Glomerular endothelial cell (primary cell): ENCODE results near the gene ACTN4. TPM values are rescaled to one million over a fixed set of nuclear protein-coding genes. Genes with fewer than 3 reads are reported as not detected.
"Not testable (repeated sequence)": the region's sequence is repeated elsewhere in the genome, so short reads cannot be mapped to it uniquely, and the experiment has no call there.

ENCODE experiments used
- DNase-seq: peaks from one replicate; pipeline ENCODE4 v3.0.0-alpha.2; 2011; ENCODE audit warnings: low read depth, low spot score; ENCODE audit errors: extremely low read depth
- total RNA-seq: library from RNA; depleted of rRNA; stranded (reverse); fragments of >200 nt; gene quantifications from 2 replicates; pipeline ENCODE4 v1.2.3, GENCODE V29; 2015

Gene ACTN4
- 697 and 882 TPM in 2 replicates for total RNA-seq

DNA sequence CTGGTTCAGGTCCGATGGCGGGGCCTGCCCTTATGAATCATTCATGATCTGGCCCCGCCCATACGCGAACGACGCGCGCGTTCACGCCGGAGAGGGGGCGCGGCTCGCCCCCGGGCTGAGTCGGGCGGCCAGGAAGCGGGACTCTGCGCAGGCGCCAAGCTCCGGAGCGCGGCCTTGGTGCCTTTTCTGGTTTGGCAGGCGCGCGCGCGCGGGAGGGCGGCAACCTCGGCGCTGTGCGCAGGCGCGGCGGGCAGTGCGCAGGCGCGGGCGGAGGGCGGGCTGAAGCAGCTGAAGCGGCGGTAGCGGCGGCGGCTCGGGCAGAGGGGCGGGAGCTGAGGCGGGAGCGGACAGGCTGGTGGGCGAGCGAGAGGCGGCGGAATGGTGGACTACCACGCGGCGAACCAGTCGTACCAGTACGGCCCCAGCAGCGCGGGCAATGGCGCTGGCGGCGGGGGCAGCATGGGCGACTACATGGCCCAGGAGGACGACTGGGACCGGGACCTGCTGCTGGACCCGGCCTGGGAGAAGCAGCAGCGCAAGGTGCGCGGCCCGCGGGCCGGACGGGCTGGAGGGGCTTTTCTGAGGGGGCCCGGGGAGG lies at the start of gene ACTN4:
Gene ACTN4, plus strand, starts transcription at position 282 of the 598 bp plus-strand sequence. Its CDS starts 97 bp downstream, at position 379.
- no peak for DNase-seq

DNA sequence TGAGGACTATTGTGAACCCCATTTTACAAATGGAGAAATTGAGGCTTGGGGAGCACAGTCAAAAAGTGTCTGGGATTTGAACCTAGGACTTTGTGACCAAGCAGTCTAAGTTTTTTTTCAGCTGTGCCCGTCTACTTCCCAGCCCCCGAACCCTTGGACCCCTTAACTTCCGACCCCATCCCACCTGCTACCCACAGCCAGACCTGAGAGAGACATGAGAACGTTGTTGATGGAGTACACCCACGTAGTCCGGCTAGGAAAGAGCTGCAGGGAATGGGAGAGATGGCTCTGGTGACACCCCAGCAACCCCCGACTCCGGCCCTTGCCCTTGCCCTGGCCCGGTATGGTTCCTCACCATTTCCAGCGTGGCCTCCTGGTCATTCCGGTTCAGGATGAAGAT lies 47.7 kb upstream of the ACTN4 start:
- DNase-seq: no peak

DNA sequence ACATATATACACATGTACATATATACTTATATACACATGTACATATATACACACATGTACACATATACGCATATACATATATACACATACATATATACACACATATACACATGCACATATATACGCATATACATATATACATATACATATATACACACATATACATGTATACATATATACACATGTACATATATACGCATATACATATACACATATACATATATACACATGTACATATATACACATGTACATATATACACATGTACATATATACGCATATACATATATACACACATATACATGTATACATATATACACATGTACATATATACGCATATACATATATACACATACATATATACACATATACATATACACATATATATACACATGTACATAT lies 44.6 kb upstream of the ACTN4 start:
- not testable (repeated sequence) for DNase-seq

DNA sequence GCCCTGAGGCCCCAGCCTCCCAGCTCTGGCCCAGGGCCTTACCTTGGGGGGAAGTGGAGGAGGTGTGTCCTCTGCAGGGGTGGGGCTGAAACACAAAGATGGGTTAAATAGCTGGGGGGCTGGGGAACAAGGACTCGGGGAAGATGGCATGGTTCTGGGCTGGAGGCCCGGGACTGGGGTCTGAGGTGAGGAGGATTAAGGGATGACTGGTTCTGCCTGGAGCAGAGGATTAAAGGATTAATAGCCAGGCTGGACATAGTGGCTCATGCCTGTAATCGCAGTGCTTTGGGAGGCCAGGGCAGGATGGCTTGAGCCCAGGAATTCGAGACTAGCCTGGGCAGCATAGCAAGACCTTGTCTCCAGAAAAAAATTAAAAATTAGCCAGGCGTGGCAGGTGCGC lies 41.3 kb upstream of the ACTN4 start:
- DNase-seq: no peak

DNA sequence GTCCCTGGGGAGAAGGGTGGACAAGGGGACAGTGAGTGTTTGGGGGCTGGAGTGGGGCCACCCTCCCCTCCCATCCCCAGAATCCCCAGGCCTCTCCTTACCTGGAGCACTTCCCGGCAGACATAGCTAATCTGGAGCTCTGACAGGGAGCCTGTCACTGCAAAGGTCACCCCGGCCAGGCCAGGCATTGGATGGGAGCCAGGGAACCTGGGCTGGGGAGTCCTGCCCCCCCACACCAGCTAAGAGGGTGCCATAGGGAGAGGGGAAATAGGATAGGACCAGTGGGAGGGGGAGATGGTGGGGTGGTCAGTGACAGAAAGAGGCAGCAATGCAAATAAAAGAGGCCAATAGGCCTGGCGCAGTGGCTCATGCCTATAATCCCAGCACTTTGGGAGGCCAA lies 33.2 kb upstream of the ACTN4 start:
- DNase-seq: no peak

- DNase-seq: no peak
These were observed 32.4 kb upstream of the ACTN4 start for GRCh38 chr19:38615007-38615581.

- no peak for DNase-seq
These were observed 31.2 kb upstream of the ACTN4 start for GRCh38 chr19:38616265-38616664.

DNA sequence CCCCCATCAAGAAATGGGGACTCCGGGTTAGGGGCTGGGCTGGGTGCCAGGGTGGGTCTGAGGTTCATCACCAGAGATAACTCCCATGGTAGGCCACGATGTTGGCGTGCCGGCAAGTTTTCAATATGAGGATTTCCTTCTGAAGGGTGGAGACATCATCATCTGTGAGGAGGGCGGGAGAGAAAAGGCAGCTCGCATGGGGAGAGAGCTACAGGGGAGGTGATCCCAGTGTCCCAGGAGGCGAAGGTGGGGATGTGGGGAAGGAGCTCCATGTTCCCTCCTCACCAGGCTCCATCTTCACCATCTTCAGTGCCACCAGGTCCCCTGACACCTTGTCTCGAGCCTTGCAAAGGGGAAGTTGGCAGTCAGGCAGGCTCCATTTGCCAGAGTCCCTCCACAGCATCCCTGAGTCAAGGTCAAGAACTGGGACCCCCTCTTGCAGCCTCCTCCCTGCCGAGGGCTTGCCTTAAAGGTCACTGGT lies 30.1 kb upstream of the ACTN4 start:
- no peak for DNase-seq

GRCh38 chr19:38617764-38618589 lies 29.5 kb upstream of the ACTN4 start, which contains the start of gene MAP4K1:
Gene MAP4K1 (minus strand): TSS chr19:38617953. CDS start chr19:38617895, 58 bp downstream.
- no peak for DNase-seq

DNA sequence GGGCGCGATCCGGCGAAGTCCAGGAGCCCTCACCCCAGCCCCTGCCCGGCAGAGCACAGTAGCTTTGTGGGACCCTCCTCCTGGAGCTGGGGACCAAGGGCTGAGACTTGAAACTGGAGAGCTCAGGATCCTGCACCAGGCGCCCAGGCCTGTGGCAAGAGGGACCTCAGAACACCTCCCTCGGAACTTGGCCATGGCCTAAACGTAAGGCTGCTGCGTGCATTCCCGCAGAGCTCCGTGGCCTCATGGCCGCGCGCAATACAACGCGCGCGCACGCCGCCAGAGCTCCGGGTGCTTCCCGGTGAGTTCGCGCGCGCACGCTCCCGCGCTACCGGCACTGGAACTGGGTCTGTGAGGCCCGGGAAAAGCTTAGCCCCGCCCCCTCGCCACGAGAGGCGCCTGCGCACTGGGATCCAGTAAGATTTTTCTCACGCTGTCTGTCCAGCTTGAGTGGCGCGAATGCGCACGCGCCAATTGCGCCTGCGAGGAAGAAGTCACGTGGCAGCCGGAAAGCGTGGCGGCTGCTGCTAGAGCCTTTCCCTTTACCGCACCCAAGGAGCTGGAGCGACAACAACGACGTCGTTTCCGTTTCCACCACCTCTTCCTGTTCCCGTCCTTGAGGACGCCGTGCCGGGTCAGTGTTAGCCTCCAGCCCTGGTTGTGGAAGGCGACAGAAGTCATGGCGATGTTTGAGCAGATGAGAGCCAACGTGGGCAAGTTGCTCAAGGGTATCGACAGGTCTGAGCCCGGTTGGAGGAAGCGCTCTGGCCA lies 28.7 kb upstream of the ACTN4 start, which contains the start of gene EIF3K:
Gene EIF3K, plus strand, starts transcription at position 599 of the 771 bp plus-strand sequence. Its CDS starts 81 bp downstream, at position 680.
- DNase-seq: peak; percentile 90

- DNase-seq: no peak
These were observed 27.9 kb upstream of the ACTN4 start for GRCh38 chr19:38619361-38620174.

DNA sequence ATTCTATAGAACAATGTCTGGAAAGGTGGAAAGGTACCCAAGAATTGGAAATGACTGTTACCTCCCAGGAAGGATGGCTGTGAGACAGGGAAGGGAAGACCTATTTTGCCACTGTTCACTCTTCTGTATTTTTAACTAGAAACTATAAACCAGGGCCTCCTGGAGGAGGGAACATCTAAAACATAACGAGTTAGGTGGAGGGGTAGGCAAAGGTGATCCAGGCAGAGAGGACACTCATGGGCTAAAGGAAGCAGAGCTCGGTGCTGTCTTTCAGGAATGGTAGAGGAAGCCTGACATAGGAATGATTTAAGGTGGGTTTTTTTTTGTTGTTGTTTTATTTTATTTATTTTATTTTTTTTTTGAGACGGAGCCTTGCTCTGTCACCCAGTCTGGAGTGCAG lies 22.6 kb upstream of the ACTN4 start:
- no peak for DNase-seq

GRCh38 chr19:38626401-38626800 lies 21.0 kb upstream of the ACTN4 start:
- no peak for DNase-seq

- DNase-seq: no peak
These were observed 17.9 kb upstream of the ACTN4 start for GRCh38 chr19:38629568-38629967.

- DNase-seq: not testable (repeated sequence)
These were observed 16.1 kb upstream of the ACTN4 start for GRCh38 chr19:38631301-38631700.

GRCh38 chr19:38631811-38632475 lies 15.5 kb upstream of the ACTN4 start:
- not testable (repeated sequence) for DNase-seq

GRCh38 chr19:38632476-38633213 lies 14.8 kb upstream of the ACTN4 start:
- DNase-seq: no peak

GRCh38 chr19:38634757-38635482 lies 12.5 kb upstream of the ACTN4 start:
- DNase-seq: no peak
